Panc1 (cell line): ENCODE data around the gene SNRPA1. TPM values are rescaled to one million over a fixed set of nuclear protein-coding genes. Genes with fewer than 3 reads are reported as not detected.

ENCODE experiments used
- ATAC-seq: fragments of 200-7000 bp; cut with Tn5 transposase; 2 replicates; pipeline ENCODE4 v1.9.1; 2020; ENCODE audit warnings: mild to moderate bottlenecking, moderate library complexity
- BruUV-seq: library from RNA; stranded (reverse); fragments of 400-500 nt; replicated peaks from 2 replicates; lab custom pipeline; 2021; lab: Mats Ljungman, UMichigan
- CTCF ChIA-PET: fragments of 300-600 bp; sonication (Branson Sonifier 250); formaldehyde crosslinking; loops from one replicate; lab custom pipeline; 2022; ENCODE audit warnings: antibody characterized with exemption; lab: Charles Lee
- POLR2A ChIA-PET: fragments of 300-600 bp; sonication (Branson Sonifier 250); formaldehyde crosslinking; loops from one replicate; lab custom pipeline; 2022; ENCODE audit warnings: antibody characterized with exemption; lab: Charles Lee
- DNase-seq: peaks from one replicate; pipeline ENCODE4 v3.0.0-alpha.2; 2010; ENCODE audit warnings: low read depth, low spot score
- H3K27ac ChIP-seq: 2 replicates; pipeline ENCODE4 v1.5.1; 2011; ENCODE audit warnings: mild to moderate bottlenecking, low read length, inconsistent platforms
- H3K27me3 ChIP-seq: fragments of 200-500 bp; sonication (Bioruptor generic); 2 replicates; pipeline ENCODE4 v1.6.0; 2014; ENCODE audit warnings: low read length, inconsistent platforms; ENCODE audit not compliant: control insufficient read depth, insufficient read depth
- H3K36me3 ChIP-seq: fragments of 200-500 bp; sonication (Bioruptor generic); 2 replicates; pipeline ENCODE4 v1.5.1; 2014; ENCODE audit warnings: inconsistent platforms, mild to moderate bottlenecking, low read length, moderate library complexity; ENCODE audit not compliant: control insufficient read depth, insufficient read depth
- H3K4me1 ChIP-seq: 2 replicates; pipeline ENCODE4 v1.5.1; 2011; ENCODE audit warnings: inconsistent platforms, mild to moderate bottlenecking, low read length, moderate library complexity; ENCODE audit not compliant: control insufficient read depth, insufficient read depth
- H3K4me3 ChIP-seq, 2 experiments: 2 replicates each; pipeline ENCODE4 v1.5.1; 2011 to 2012; ENCODE audit warnings: low read depth in 2 of 2, low read length in 2 of 2, mild to moderate bottlenecking in 2 of 2, inconsistent platforms in 1 of 2, moderate library complexity in 1 of 2
- H3K9me3 ChIP-seq: fragments of 200-500 bp; sonication (Bioruptor generic); 2 replicates; pipeline ENCODE4 v1.5.1; 2014; ENCODE audit warnings: low read depth, mild to moderate bottlenecking, inconsistent platforms, low read length, moderate library complexity; ENCODE audit not compliant: control insufficient read depth, insufficient read depth
- CTCF ChIP-seq: fragments of 450-650 bp; IDR thresholded peaks from 2 replicates; pipeline ENCODE4 v1.5.1; 2017; ENCODE audit warnings: mild to moderate bottlenecking
- POLR2AphosphoS5 ChIP-seq: IDR thresholded peaks from 2 replicates; pipeline ENCODE4 v1.6.1; 2012; ENCODE audit warnings: mild to moderate bottlenecking, low read depth, low read length, moderate library complexity
- SIN3A ChIP-seq: IDR thresholded peaks from 2 replicates; pipeline ENCODE4 v1.6.1; 2012; ENCODE audit warnings: low read depth, mild to moderate bottlenecking, low read length, moderate library complexity, borderline replicate concordance; ENCODE audit not compliant: insufficient read depth
- TCF7L2 ChIP-seq: IDR thresholded peaks from 2 replicates; pipeline ENCODE4 v1.6.1; 2011; ENCODE audit warnings: mild to moderate bottlenecking, low read depth, low read length, inconsistent platforms
- in situ Hi-C: cut with HindIII; loops from 2 replicates; pipeline ENCODE4 v1.10.0; 2016; ENCODE audit warnings: low sequenced_read_pairs, low pct_unique_long_range_greater_than_20kb
- intact Hi-C: fragments of 100-400 bp; cut with micrococcal nuclease; formaldehyde crosslinking; loops from one replicate; pipeline ENCODE4 v1.10.0; 2022; ENCODE audit not compliant: unreplicated experiment
- total RNA-seq: library from RNA; stranded (reverse); gene quantifications from one replicate; pipeline ENCODE4 v1.2.1, GENCODE V29; 2021; ENCODE audit not compliant: unreplicated experiment
- TF ChIP-seq, protein P1 (sequence below), 2 experiments: IDR thresholded peaks; 2 replicates each; pipeline ENCODE4 v1.6.1; 2011 to 2012; ENCODE audit warnings: low read depth in 2 of 2, control low read depth in 1 of 2, low read length in 1 of 2, mild to moderate bottlenecking in 1 of 2, moderate library complexity in 1 of 2; ENCODE audit not compliant: insufficient read depth in 1 of 2

SNRPA1 gene
- total RNA-seq, 1 experiment from 2014 or later, result 98.0 TPM

DNA sequence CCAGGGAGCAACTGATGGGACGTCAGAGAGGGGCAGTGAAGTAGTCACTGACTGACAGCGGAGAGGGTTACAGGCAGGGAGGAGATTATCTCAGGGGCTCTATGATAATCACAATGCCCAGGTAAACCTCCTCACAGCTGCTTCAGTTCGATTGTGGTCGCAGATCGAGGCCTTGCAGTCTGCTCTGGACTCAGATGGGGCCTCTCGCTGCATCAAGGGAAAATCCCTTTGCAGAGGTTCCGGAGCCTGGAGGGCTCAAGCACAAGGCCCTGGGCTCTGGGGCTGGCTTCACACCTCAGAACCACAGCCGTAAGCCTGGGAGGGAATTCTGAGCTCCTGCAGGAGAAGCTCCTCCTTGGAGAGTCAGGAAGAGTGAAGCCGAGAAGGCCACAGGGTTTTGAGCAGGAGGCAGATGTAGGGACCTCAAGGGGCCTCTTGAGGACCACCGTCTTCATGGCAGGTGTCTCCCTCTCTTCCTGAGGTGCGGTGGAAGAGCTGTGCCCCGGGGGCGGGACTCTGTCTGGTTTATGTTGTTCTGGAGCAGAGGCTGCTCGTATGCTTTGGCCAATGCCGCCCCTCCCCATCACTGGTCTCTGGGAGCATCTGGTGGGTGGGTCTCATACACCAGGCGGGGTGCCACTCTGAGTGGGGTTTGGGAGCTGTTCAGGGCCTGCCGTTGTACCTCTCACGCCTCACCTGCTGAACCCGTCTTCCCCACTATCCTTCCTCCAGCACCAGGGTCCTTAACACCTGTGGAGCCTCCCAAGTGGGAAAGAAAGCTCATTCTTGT lies 19.5 kb upstream of the SNRPA1 start:
- DNase-seq, result no peak
- Histone ChIP-seq H3K9me3 (no peaks in the 10 kb centered on the region), H3K27ac (no peak overlapping the region), H3K27me3 (no peaks in the 10 kb centered on the region), H3K4me1 (no peaks in the 10 kb centered on the region), H3K36me3 (no peaks in the 10 kb centered on the region), H3K4me3 (no peak overlapping the region)
- CTCF ChIA-PET, result no interaction called here
- in situ Hi-C loops (no loop called here), intact Hi-C loops (no loop called here)
- POLR2A ChIA-PET, result no interaction called here
- no TSS peak for BruUV-seq
- no peak for TF ChIP-seq SIN3A
- no peak for TF ChIP-seq TCF7L2
- TF ChIP-seq POLR2AphosphoS5, result no peak
- TF ChIP-seq CTCF, result no peak
- TF ChIP-seq, protein P1, sequence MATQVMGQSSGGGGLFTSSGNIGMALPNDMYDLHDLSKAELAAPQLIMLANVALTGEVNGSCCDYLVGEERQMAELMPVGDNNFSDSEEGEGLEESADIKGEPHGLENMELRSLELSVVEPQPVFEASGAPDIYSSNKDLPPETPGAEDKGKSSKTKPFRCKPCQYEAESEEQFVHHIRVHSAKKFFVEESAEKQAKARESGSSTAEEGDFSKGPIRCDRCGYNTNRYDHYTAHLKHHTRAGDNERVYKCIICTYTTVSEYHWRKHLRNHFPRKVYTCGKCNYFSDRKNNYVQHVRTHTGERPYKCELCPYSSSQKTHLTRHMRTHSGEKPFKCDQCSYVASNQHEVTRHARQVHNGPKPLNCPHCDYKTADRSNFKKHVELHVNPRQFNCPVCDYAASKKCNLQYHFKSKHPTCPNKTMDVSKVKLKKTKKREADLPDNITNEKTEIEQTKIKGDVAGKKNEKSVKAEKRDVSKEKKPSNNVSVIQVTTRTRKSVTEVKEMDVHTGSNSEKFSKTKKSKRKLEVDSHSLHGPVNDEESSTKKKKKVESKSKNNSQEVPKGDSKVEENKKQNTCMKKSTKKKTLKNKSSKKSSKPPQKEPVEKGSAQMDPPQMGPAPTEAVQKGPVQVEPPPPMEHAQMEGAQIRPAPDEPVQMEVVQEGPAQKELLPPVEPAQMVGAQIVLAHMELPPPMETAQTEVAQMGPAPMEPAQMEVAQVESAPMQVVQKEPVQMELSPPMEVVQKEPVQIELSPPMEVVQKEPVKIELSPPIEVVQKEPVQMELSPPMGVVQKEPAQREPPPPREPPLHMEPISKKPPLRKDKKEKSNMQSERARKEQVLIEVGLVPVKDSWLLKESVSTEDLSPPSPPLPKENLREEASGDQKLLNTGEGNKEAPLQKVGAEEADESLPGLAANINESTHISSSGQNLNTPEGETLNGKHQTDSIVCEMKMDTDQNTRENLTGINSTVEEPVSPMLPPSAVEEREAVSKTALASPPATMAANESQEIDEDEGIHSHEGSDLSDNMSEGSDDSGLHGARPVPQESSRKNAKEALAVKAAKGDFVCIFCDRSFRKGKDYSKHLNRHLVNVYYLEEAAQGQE (IDR thresholded peaks at IDR 0.05; ENCODE audit: insufficient read depth in 1 of 2, low read depth in 2 of 2, low read length in 1 of 2), result no peak
- ATAC-seq, result no peak

GRCh38 chr15:101313041-101313761 lies 18.2 kb upstream of the SNRPA1 start:
- Histone ChIP-seq H3K4me1 (no peaks in the 10 kb centered on the region), H3K27ac (no peak overlapping the region), H3K9me3 (no peaks in the 10 kb centered on the region), H3K36me3 (no peaks in the 10 kb centered on the region), H3K4me3 (no peak overlapping the region), H3K27me3 (no peaks in the 10 kb centered on the region)
- DNase-seq (no peak), ATAC-seq (no peak)
- TF ChIP-seq TCF7L2, result no peak
- no peak for TF ChIP-seq CTCF
- TF ChIP-seq, protein P1 (IDR thresholded peaks at IDR 0.05; ENCODE audit: insufficient read depth in 1 of 2, low read depth in 2 of 2, low read length in 1 of 2), result no peak
- no peak for TF ChIP-seq POLR2AphosphoS5
- no peak for TF ChIP-seq SIN3A
- no TSS peak for BruUV-seq
- intact Hi-C loops, result no loop called here
- in situ Hi-C loops, result no loop called here
- POLR2A ChIA-PET, result no interaction called here
- CTCF ChIA-PET, result interaction anchor here (0.6 kb wide), 1 partner anchor 13 kb away, joined by 3 read pairs; no protein-coding TSS in a partner anchor
